GM23248 (cell line): ENCODE results near the gene ZBTB2.

ENCODE experiments used
- EZH2 ChIP-seq: fragments of 200-600 bp; sonication (generic); IDR thresholded peaks from 2 replicates; pipeline ENCODE4 v1.6.1; 2018; ENCODE audit warnings: antibody characterized with exemption, mild to moderate bottlenecking; ENCODE audit not compliant: insufficient read depth, poor library complexity, severe bottlenecking
- EZH2phosphoT487 ChIP-seq: fragments of 200-600 bp; sonication (generic); IDR thresholded peaks from 2 replicates; pipeline ENCODE4 v1.6.1; 2018; ENCODE audit warnings: antibody characterized with exemption, moderate library complexity, mild to moderate bottlenecking, low read depth; ENCODE audit not compliant: insufficient read depth

GRCh38 chr6:151408858-151409257 is 17.5 kb upstream of the ZBTB2 start:
- TF ChIP-seq EZH2 = no peak
- TF ChIP-seq EZH2phosphoT487 = no peak
